GM12878 (cell line): ENCODE measurements around the gene CHID1. TPM values are rescaled to one million over a fixed set of nuclear protein-coding genes. Genes with fewer than 3 reads are reported as not detected.

Source experiments
- ATAC-seq: fragments of 200-7000 bp; cut with Tn5 transposase; 3 replicates; pipeline ENCODE4 v1.9.1; 2020; ENCODE audit warnings: mild to moderate bottlenecking, moderate library complexity
- BruUV-seq: library from RNA; stranded (reverse); fragments of 400-500 nt; replicated peaks from 2 replicates; lab custom pipeline; 2021; lab: Mats Ljungman, UMichigan
- CTCF ChIA-PET: fragments of 300-600 bp; sonication (Branson Sonifier 250); formaldehyde crosslinking; extraction: SDS; loops from one replicate; lab custom pipeline; 2021; ENCODE audit warnings: inconsistent platforms; lab: Yijun Ruan, JAX
- POLR2A ChIA-PET: fragments of 350-600 bp; formaldehyde crosslinking; extraction: SDS; loops from one replicate; lab custom pipeline; 2021; ENCODE audit warnings: inconsistent platforms; lab: Charles Lee
- RAD21 ChIA-PET: fragments of 300-600 bp; sonication (Branson Sonifier 250); formaldehyde crosslinking; loops from one replicate; lab custom pipeline; 2023; ENCODE audit warnings: antibody characterized with exemption; ENCODE audit not compliant: unreplicated experiment; lab: Charles Lee
- SMC1A ChIA-PET: fragments of 300-600 bp; sonication (Branson Sonifier 250); formaldehyde crosslinking; loops from one replicate; lab custom pipeline; 2023; ENCODE audit not compliant: unreplicated experiment, uncharacterized antibody; lab: Charles Lee
- DNase-seq: peaks from one replicate; pipeline ENCODE4 v3.0.0-alpha.2; 2011; ENCODE audit warnings: low read depth, low spot score
- FAIRE-seq: peaks from 3 replicates; lab custom pipeline; 2011; peaks lifted over from hg19 to GRCh38; lab: Jason Lieb, UNC
- H2AFZ ChIP-seq: 2 replicates; pipeline ENCODE4 v1.6.0; 2011; ENCODE audit warnings: low read depth, low read length, control low read depth; ENCODE audit not compliant: control insufficient read depth
- H3K27ac ChIP-seq: 2 replicates; pipeline ENCODE4 v1.5.1; 2011; ENCODE audit warnings: control low read depth; ENCODE audit not compliant: control insufficient read depth, insufficient read depth
- H3K27me3 ChIP-seq, 2 experiments: replicated peaks in 1 of 2; 2 replicates each; pipeline versions ENCODE4 v1.6.0 to v1.6.1; 2011; ENCODE audit warnings: low read length in 1 of 2; ENCODE audit not compliant: control insufficient read depth in 2 of 2, insufficient read depth in 2 of 2
- H3K36me3 ChIP-seq, 2 experiments: 2 replicates each; pipeline ENCODE4 v1.5.1; 2011; ENCODE audit warnings: low read length in 1 of 2; ENCODE audit not compliant: control insufficient read depth in 2 of 2, insufficient read depth in 2 of 2
- H3K4me1 ChIP-seq: 2 replicates; pipeline ENCODE4 v1.6.1; 2011; ENCODE audit warnings: mild to moderate bottlenecking, low read length, moderate library complexity, mixed read lengths; ENCODE audit not compliant: control insufficient read depth, insufficient read depth
- H3K4me2 ChIP-seq: 2 replicates; pipeline ENCODE4 v1.6.0; 2011; ENCODE audit warnings: control low read depth; ENCODE audit not compliant: control insufficient read depth, insufficient read depth
- H3K4me3 ChIP-seq: fragments of 200-600 bp; sonication (generic); 2 replicates; pipeline ENCODE4 v1.5.1; 2016
- H3K79me2 ChIP-seq: 2 replicates; pipeline ENCODE4 v1.6.0; 2011; ENCODE audit warnings: low read length; ENCODE audit not compliant: control insufficient read depth, insufficient read depth
- H3K9ac ChIP-seq: 2 replicates; pipeline ENCODE4 v1.8.0; 2011; ENCODE audit warnings: low read length, control low read depth, mixed read lengths; ENCODE audit not compliant: control insufficient read depth, insufficient read depth
- H3K9me3 ChIP-seq: replicated peaks from 3 replicates; pipeline ENCODE4 v1.5.1; 2011; ENCODE audit warnings: mild to moderate bottlenecking, low read length; ENCODE audit not compliant: control insufficient read depth, insufficient read depth
- H4K20me1 ChIP-seq: 2 replicates; pipeline ENCODE4 v1.6.0; 2011; ENCODE audit not compliant: control insufficient read depth, insufficient read depth
- BCLAF1 ChIP-seq: fragments of 450-650 bp; IDR thresholded peaks from 2 replicates; pipeline ENCODE4 v1.6.1; 2017; ENCODE audit warnings: antibody characterized with exemption, mild to moderate bottlenecking, moderate library complexity
- CREB1 ChIP-seq: IDR thresholded peaks from 2 replicates; pipeline ENCODE4 v1.6.1; 2012; ENCODE audit warnings: low read depth, mild to moderate bottlenecking, inconsistent platforms
- CREM ChIP-seq: IDR thresholded peaks from 2 replicates; pipeline ENCODE4 v1.6.1; 2014; ENCODE audit warnings: antibody characterized with exemption, low read depth
- EGR1 ChIP-seq, 2 experiments: IDR thresholded peaks; 1 replicate in 1 of 2; 2 replicates in 1 of 2; pipeline ENCODE4 v1.6.1; 2011 to 2012; ENCODE audit warnings: low read depth in 2 of 2, low read length in 2 of 2, borderline replicate concordance in 1 of 2, mild to moderate bottlenecking in 1 of 2, moderate library complexity in 1 of 2
- ELK1 ChIP-seq: IDR thresholded peaks from 2 replicates; pipeline ENCODE4 v1.6.1; 2012; ENCODE audit warnings: low read depth, low read length, improper control_type of control experiment
- HCFC1 ChIP-seq: fragments of 150-350 bp; IDR thresholded peaks from 2 replicates; pipeline ENCODE4 v1.6.1; 2014; ENCODE audit warnings: low read length
- HSF1 ChIP-seq: fragments of 150-350 bp; IDR thresholded peaks from 2 replicates; pipeline ENCODE4 v1.6.1; 2014; ENCODE audit warnings: mild to moderate bottlenecking, low read depth, low read length
- MTA3 ChIP-seq: IDR thresholded peaks from 2 replicates; pipeline ENCODE4 v1.6.1; 2012; ENCODE audit warnings: low read length, inconsistent platforms, borderline replicate concordance
- NRF1 ChIP-seq: conservative IDR thresholded peaks from 2 replicates; pipeline ENCODE4 v1.6.1; 2011; ENCODE audit warnings: mild to moderate bottlenecking, low read depth, low read length, improper control_type of control experiment
- PBX3 ChIP-seq: IDR thresholded peaks from 2 replicates; pipeline ENCODE4 v1.6.1; 2011; ENCODE audit warnings: mild to moderate bottlenecking, low read depth, low read length, moderate library complexity; ENCODE audit not compliant: insufficient replicate concordance
- ZNF24 ChIP-seq: fragments of 450-650 bp; IDR thresholded peaks from 2 replicates; pipeline ENCODE4 v1.6.1; 2017; ENCODE audit warnings: antibody characterized with exemption, mild to moderate bottlenecking
- WGBS: methylation state at CpG from one replicate; pipeline ENCODE4 v1.1.6; 2016; ENCODE audit warnings: low lambda C conversion rate; ENCODE audit not compliant: insufficient replicate concordance, insufficient coverage; ENCODE audit errors: missing lambda C conversion rate; 5-methylcytosine and 5-hydroxymethylcytosine counted together
- in situ Hi-C: fragments of 300-500 bp; cut with MboI; formaldehyde crosslinking; loops from 9 replicates; pipeline ENCODE4 v1.14.3; 2018; ENCODE audit warnings: mixed read lengths
- intact Hi-C: fragments of 100-400 bp; cut with micrococcal nuclease; formaldehyde crosslinking; loops from one replicate; pipeline ENCODE4 v1.14.2; 2022; ENCODE audit not compliant: unreplicated experiment
- polyA plus RNA-seq, 11 experiments: library from polyadenylated mRNA; depleted of rRNA in 4 of 11; unstranded in 6 of 11; stranded (reverse) in 5 of 11; fragments of >200 nt; fragmentation: Nextera tagmentation in 4 of 11; fragmentation: Illumina TruSeq in 1 of 11; extraction: Ambion mirVana in 4 of 11; extraction: Trizol in 1 of 11; gene quantifications; 1 replicate in 1 of 11; 2 replicates in 10 of 11; pipeline versions ENCODE4 v1.2.1 to v1.2.3, GENCODE V29; 2011 to 2016; ENCODE audit warnings: inconsistent platforms in 2 of 11, missing spikeins in 2 of 11, low read depth in 1 of 11
- total RNA-seq, 4 experiments: library from RNA; depleted of rRNA in 3 of 4; stranded (reverse); fragments of >200 nt in 3 of 4; fragmentation: Illumina TruSeq in 1 of 4; extraction: Trizol in 1 of 4; gene quantifications; 2 replicates each; pipeline versions ENCODE4 v1.2.1 to v1.2.3, GENCODE V29; 2013 to 2021

Gene CHID1
- total and polyA plus RNA-seq, 10 of the 15 experiments (the other 5 are each of a cell fraction or from before 2014, with no cell fraction given), result 4.8 to 75.2 (median 30.1) TPM

GRCh38 chr11:858053-858761, 52.4 kb downstream of the CHID1 start:
- Histone ChIP-seq H3K36me3 (no peaks in the 10 kb centered on the region), H3K9ac (no peak overlapping the region), H2AFZ (no peak overlapping the region), H3K27ac (no peak overlapping the region), H3K9me3 (no peaks in the 10 kb centered on the region), H4K20me1 (no peaks in the 10 kb centered on the region), H3K79me2 (no peaks in the 10 kb centered on the region), H3K4me1 (no peaks in the 10 kb centered on the region), H3K4me3 (no peak overlapping the region), H3K4me2 (no peak overlapping the region), H3K27me3 (no peaks in the 10 kb centered on the region)
- ATAC-seq, result no peak
- in situ Hi-C loops, result no loop called here
- SMC1A ChIA-PET, result no interaction called here
- BruUV-seq, result no TSS peak
- DNase-seq, result no peak
- POLR2A ChIA-PET, result interaction anchor here (0.7 kb wide), 1 partner anchor 418 kb away, joined by 3 read pairs; no protein-coding TSS in a partner anchor
- no peak for FAIRE-seq
- TF ChIP-seq BCLAF1 (no peak), EGR1 (IDR thresholded peaks at IDR 0.05; ENCODE audit: borderline replicate concordance in 1 of 2, low read depth in 2 of 2, low read length in 2 of 2) (no peak), ZNF24 (no peak), MTA3 (no peak), CREB1 (no peak), PBX3 (no peak), HSF1 (no peak), ELK1 (no peak), NRF1 (no peak), CREM (no peak), HCFC1 (no peak)
- RAD21 ChIA-PET, result interaction anchor here (0.9 kb wide), 1 partner anchor 13 kb away, joined by 3 read pairs; no protein-coding TSS in a partner anchor
- CTCF ChIA-PET, result no interaction called here
- intact Hi-C loops, result no loop called here
- WGBS, result 59% methylated on average over 25 of the region's 27 CpGs
